ENCODE measurements around the gene WDCP. TPM values are rescaled to one million over a fixed set of nuclear protein-coding genes. Genes with fewer than 3 reads are reported as not detected.

WDCP gene
- polyA plus RNA-seq, 1 donor from 2014 or later, result 15.7 TPM

GRCh38 chr2:24038786-24039499 is 8.2 kb downstream of the WDCP start:
- no peaks in the 10 kb centered on the region for H3K9me2 ChIP-seq (ENCODE audit: insufficient read depth, low read length)
- H3K4me3 ChIP-seq (ENCODE audit: low read length), result no peak overlapping the region
- peaks cover 10% of the 10 kb centered on the region for H3K79me2 ChIP-seq (replicated peaks; ENCODE audit: insufficient read depth, low read length)
- no peaks in the 10 kb centered on the region for H3F3A ChIP-seq (ENCODE audit: insufficient read depth, low read length, poor library complexity, severe bottlenecking)
- TF ChIP-seq POLR2AphosphoS5 (IDR thresholded peaks at IDR 0.05), result no peak
- no peak for TF ChIP-seq SMC3 (conservative IDR thresholded peaks at IDR 0.05; ENCODE audit: poor library complexity)
- TF ChIP-seq EP300 (conservative IDR thresholded peaks at IDR 0.05; ENCODE audit: poor library complexity, severe bottlenecking), result no peak
- no peak for TF ChIP-seq EZH2 (IDR thresholded peaks at IDR 0.05; ENCODE audit: borderline replicate concordance, insufficient read depth, low read length, poor library complexity, severe bottlenecking)
- no peak for TF ChIP-seq TAF1 (IDR thresholded peaks at IDR 0.05; ENCODE audit: low read depth)
- TF ChIP-seq REST (IDR thresholded peaks at IDR 0.05; ENCODE audit: borderline replicate concordance), result no peak
- TF ChIP-seq, protein P1, sequence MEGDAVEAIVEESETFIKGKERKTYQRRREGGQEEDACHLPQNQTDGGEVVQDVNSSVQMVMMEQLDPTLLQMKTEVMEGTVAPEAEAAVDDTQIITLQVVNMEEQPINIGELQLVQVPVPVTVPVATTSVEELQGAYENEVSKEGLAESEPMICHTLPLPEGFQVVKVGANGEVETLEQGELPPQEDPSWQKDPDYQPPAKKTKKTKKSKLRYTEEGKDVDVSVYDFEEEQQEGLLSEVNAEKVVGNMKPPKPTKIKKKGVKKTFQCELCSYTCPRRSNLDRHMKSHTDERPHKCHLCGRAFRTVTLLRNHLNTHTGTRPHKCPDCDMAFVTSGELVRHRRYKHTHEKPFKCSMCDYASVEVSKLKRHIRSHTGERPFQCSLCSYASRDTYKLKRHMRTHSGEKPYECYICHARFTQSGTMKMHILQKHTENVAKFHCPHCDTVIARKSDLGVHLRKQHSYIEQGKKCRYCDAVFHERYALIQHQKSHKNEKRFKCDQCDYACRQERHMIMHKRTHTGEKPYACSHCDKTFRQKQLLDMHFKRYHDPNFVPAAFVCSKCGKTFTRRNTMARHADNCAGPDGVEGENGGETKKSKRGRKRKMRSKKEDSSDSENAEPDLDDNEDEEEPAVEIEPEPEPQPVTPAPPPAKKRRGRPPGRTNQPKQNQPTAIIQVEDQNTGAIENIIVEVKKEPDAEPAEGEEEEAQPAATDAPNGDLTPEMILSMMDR (IDR thresholded peaks at IDR 0.05; ENCODE audit: poor library complexity, severe bottlenecking), result no peak
- TF ChIP-seq MXI1 (conservative IDR thresholded peaks at IDR 0.05; ENCODE audit: poor library complexity, severe bottlenecking), result no peak
- no peak for TF ChIP-seq RAD21 (conservative IDR thresholded peaks at IDR 0.05)
- no peak overlapping the region for H3K4me2 ChIP-seq (ENCODE audit: low read length)
- H4K20me1 ChIP-seq (ENCODE audit: insufficient read depth), result no peaks in the 10 kb centered on the region
- H3K36me3 ChIP-seq (ENCODE audit: insufficient read depth, low read length), result no peaks in the 10 kb centered on the region
- H3K27me3 ChIP-seq (ENCODE audit: insufficient read depth, low read depth, low read length), result no peaks in the 10 kb centered on the region
- H3K9me3 ChIP-seq (ENCODE audit: low read length), result no peaks in the 10 kb centered on the region
- H2AFZ ChIP-seq (ENCODE audit: low read depth, low read length), result no peak overlapping the region
- no peak overlapping the region for H3K9ac ChIP-seq (ENCODE audit: low read length)
- no peak overlapping the region for H3K27ac ChIP-seq (ENCODE audit: low read length)

DNA sequence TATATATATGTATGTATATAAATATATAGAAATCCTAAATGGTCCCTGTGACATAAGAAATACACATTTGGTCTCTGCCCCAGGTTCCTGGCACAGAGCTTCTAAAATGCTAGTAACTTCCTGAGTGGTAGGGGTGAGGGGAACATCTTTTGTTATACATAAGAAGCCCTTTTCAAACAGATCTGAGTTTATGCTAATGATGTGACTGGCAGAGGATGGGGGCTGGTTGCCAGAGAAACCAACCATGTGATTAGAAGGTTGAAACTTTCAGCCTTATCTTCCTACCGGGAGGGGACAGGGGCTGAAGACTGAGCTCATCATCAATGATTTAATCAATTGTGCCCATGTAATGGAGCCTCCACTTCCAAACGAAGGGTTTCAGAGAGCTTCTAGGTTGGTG is 21.0 kb downstream of the WDCP start:
- H3K9ac ChIP-seq (ENCODE audit: low read length), result no peak overlapping the region
- H3K4me3 ChIP-seq (ENCODE audit: low read length), result no peak overlapping the region
- H3K4me2 ChIP-seq (ENCODE audit: low read length), result no peak overlapping the region
- no peak overlapping the region for H3K27ac ChIP-seq (ENCODE audit: low read length)
- TF ChIP-seq REST (IDR thresholded peaks at IDR 0.05; ENCODE audit: borderline replicate concordance) (no peak), EZH2 (IDR thresholded peaks at IDR 0.05; ENCODE audit: borderline replicate concordance, insufficient read depth, low read length, poor library complexity, severe bottlenecking) (no peak), MXI1 (conservative IDR thresholded peaks at IDR 0.05; ENCODE audit: poor library complexity, severe bottlenecking) (no peak), POLR2AphosphoS5 (IDR thresholded peaks at IDR 0.05) (no peak), EP300 (conservative IDR thresholded peaks at IDR 0.05; ENCODE audit: poor library complexity, severe bottlenecking) (no peak), SMC3 (conservative IDR thresholded peaks at IDR 0.05; ENCODE audit: poor library complexity) (no peak), RAD21 (conservative IDR thresholded peaks at IDR 0.05) (no peak), TAF1 (IDR thresholded peaks at IDR 0.05; ENCODE audit: low read depth) (no peak)
- TF ChIP-seq, protein P1 (IDR thresholded peaks at IDR 0.05; ENCODE audit: poor library complexity, severe bottlenecking), result no peak
- no peak overlapping the region for H2AFZ ChIP-seq (ENCODE audit: low read depth, low read length)
- H3K27me3 ChIP-seq (ENCODE audit: insufficient read depth, low read depth, low read length), result no peaks in the 10 kb centered on the region
- no peaks in the 10 kb centered on the region for H3K9me3 ChIP-seq (ENCODE audit: low read length)
- H3K36me3 ChIP-seq (ENCODE audit: insufficient read depth, low read length), result no peaks in the 10 kb centered on the region
- no peaks in the 10 kb centered on the region for H3K79me2 ChIP-seq (replicated peaks; ENCODE audit: insufficient read depth, low read length)
- H3F3A ChIP-seq (ENCODE audit: insufficient read depth, low read length, poor library complexity, severe bottlenecking), result no peaks in the 10 kb centered on the region
- H4K20me1 ChIP-seq (ENCODE audit: insufficient read depth), result no peaks in the 10 kb centered on the region
- no peaks in the 10 kb centered on the region for H3K9me2 ChIP-seq (ENCODE audit: insufficient read depth, low read length)
